GM19324 (cell line): ENCODE data around the gene CPSF3.

Source experiments
- ATAC-seq: cut with Tn5 transposase; IDR thresholded peaks from one replicate; pipeline ENCODE4 v1.9.1; 2021; ENCODE audit warnings: mild to moderate bottlenecking, moderate library complexity; ENCODE audit not compliant: unreplicated experiment, low FRiP score

CPSF3 gene

DNA sequence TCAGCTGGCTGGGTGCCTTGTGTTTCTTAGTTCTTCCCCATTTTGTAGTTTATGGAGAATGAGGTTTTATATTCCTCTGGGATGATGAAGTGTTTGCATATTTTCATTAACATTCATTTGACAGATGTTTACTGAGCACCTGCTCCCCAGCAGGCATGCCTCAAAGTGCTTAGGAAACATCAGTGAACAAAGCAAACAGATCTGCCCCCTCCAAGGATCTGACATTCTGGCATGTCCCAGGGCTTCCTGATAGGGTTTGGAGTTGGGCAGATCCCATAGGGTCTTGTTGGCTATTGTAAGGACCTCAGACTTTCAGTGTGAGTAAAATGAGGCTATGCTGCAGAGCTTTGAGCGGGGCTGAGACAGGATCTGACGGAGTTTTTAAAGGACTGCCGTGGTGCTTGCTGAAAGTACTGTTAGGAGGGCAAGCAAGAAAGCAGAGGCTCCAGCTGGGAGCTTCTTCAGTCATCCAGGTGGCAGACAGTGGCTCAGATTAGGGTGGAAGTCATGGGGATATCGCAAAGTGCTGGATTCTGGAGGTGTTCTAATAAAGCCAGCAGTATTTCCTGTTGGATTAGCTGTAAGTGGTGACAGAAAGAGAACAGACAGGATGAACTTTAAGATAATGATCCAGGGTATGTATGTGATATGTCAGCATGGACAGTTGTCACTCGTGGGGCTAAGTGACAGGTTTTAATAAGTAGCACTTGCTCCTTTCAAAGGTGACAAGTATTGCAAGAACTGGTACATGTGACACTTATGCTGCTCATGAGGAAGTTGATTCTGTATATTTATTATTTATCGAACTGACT, 39.6 kb downstream of the CPSF3 start:
- no peak for ATAC-seq

DNA sequence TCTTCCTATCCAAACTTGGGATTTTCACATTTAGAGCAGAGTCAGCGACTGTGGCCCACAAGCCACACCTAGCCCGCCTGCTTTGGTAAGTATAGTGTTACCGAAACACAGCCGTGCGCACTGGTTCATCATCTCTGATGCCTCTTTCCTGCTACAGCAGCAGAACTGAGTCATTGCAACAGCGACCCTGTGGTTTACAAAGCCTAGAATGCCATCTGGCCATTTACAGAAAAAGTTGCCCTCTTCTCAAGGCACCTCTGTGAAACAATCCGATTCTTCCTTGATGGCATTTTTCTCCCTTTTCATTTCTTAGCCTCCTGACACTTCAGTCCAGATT, 40.2 kb downstream of the CPSF3 start:
- no peak for ATAC-seq

DNA sequence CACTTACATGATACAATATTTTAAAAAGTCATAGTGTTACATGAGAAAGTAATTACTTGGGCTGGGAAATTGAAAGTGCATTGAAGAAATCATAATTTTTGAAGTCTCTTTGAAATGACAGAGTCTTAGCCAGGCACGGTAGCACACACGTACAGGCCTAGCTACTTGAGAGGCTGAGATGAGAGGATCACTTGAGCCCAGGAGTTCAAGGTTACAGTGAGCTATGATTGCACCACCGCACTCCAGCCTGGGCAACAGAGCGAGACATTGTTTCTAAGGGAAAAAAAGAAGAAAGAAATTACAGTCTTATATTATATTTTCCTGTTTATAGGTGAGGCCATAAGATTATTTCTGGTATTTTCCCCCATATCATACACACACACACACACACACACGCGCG, 41.7 kb downstream of the CPSF3 start:
- no peak for ATAC-seq

DNA sequence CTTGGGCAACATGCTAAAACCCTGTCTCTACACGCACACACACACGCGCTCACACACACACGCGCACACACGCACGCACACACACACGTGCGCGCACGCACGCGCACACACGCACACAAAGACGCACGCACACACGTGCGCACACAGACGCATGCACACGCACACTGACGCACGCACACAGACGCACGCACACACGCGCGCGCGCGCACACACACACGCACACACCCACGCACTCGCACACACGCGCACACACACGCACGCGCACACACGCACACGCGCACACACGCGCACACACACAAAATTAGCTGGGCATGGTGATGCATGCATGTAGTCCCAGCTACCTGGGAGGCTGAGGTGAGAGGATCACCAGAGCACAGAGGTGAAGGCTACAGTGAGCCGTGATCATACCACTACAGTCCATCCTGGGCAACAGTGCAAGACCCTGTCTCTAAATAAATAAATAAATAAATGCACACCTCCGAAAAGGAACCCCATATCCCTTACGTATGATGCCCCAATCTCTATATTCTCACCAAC, 42.8 kb downstream of the CPSF3 start:
- no peak for ATAC-seq

DNA sequence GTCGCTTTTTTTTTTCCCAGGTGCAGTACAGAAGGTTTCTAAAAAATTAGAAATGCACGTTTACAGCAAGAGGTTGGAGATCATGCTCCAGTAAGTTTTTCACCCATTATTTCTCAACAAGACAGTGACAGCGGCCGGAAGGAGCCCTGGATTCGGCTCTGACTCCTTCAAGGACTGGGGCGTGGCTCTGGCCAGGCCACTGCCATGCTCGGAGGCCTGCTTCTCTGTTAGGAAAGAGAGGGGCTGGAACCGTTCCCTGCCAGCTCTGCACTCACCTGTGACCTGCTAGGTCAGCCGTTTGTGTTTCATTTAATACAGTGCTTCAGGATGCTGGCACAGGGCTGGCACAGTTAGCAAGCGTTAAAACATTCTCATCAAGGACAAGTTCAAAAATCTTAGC, 44.2 kb downstream of the CPSF3 start:
- ATAC-seq: no peak

DNA sequence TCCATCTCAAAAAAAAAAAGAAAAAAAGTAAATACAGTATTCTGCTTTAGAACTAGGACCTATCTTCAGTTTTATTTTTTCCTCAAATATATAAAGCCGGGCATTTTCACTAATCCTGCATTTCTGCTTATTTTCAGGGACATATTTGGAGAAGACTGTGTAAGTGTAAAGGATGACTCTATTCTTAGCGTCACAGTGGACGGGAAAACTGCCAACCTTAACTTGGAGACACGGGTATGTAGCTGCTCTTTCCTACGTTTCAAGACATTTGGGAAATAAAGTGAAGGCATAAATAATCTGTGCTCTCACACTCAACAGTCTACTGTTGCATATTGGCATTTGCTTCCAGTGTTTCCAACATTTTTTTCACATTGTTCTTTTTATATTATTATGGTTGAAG, 47.8 kb downstream of the CPSF3 start:
- no peak for ATAC-seq

DNA sequence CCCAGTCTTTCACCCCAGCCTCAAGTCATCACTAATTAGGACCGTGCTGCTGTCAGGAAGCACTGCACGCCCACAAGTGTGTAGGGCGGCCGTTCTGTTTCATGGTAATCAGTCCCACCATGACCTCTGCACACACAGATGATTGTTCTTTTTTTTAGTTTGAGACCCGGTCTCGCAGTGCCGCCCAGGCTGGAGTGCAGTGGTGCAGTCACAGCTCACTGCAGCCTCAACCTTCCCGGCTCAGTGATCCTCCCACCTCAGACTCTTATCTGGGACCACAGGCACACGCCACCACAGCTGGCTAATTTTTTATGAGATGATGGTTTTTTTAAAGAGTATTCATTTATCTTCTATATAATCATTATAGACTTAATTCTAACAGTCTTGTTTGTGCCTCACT, 49.1 kb downstream of the CPSF3 start:
- no peak for ATAC-seq

DNA sequence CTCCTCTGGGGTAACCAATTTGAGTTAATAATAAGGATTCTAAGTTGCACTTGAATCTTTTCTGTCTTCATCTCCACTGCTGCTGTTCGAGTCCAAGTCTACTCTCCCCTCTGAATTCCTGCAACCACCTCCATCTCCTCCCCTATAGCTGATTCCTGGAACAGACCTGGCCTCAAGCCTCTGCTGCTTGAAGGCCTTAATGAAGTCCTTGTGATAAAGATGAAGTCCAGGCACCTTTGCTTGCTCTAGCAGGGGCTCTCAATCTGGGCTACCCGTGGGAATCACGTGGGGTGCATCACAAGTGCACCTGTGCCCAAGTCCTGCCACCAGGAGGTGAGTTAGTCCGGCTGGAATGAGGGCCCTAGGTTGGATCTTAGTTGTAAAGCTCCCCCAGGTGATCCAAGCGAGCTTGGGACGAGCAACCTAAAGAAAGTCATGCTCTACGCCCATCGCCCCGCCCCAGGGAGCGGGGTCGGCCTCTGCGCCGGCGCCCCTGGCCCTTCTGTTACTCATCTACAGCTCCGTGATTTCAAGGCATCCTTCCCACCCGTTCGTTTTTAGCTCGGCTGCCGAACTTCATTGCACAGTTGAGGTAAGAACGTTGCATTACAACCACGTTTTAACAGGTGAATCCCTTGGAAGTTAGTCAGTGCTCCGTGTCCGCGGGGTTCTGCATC, 50.0 kb downstream of the CPSF3 start:
- no peak for ATAC-seq

DNA sequence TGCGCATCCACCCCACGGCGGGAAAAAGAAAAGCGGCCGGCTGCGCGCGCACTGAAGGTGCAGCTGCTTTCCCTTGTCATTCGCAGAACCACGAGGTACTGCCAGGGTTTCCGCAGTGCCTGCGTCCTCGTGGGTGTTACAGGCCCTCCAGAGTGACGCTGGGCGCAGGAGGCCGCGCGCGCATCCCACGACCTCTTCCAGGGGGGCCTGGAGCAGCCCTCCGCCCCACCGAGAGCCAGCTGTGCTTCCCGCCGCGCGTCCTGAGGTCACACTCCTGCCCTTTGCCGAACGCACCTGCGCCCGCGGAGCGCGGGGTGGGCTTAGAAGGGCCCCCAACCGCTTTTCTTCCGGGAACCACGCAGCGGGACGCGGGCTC, 50.5 kb downstream of the CPSF3 start:
- ATAC-seq: peak; percentile 5

DNA sequence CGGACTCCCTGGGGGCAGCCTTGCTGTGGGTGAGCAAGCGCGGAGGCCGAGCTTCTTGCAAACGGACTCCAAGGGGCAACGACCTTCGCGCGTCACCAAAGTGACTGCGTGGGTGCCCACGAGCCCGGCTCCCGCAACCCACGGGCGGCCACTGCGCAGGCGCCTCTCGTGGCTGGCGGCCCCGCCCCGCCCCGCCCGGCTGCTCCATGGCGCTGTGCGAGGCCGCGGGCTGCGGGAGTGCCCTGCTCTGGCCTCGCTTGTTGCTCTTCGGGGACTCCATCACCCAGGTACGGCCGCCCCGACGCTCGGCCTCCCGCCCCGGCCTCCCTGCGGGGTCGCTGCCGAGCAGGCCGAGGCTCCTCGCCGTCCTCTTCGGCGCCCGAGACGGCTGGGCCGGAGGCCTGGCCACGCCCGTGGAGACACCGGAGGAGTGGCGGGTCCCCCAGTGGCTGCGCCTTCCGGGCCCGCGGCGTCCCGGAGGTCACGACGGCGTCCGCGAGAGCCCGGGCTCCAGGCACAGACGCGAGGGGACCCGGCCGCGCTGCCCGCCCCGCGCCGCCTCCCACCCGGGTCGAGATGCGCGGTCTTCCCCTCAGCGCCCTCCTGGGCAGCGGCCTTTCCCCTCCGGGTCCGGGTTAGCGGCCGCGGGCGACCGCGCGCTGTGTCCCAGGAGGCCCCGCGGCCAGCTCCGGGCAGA, 51.1 kb downstream of the CPSF3 start, which contains the start of gene IAH1:
IAH1 (plus strand) TSS at position 191 of the 697 bp plus-strand sequence; CDS start at position 207, 16 bp downstream.
- peak; percentile 82 for ATAC-seq

DNA sequence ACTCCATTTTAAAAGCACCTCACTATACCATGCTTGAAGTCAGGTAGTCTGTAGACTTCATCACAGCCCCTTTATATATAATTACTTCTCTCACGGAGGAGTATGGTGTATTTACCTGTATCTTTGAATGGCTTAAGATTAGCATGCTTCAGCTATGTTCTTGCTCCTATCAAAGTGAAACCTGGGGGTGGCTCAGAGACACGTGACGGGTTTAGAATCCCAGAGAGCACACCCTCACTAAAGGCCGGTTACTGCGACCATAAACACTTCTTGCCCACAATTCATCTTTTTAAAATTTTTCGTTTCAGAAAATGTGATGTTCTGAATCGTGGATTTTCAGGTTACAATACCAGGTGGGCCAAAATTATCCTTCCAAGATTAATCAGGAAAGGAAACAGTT, 54.5 kb downstream of the CPSF3 start:
- ATAC-seq: no peak

DNA sequence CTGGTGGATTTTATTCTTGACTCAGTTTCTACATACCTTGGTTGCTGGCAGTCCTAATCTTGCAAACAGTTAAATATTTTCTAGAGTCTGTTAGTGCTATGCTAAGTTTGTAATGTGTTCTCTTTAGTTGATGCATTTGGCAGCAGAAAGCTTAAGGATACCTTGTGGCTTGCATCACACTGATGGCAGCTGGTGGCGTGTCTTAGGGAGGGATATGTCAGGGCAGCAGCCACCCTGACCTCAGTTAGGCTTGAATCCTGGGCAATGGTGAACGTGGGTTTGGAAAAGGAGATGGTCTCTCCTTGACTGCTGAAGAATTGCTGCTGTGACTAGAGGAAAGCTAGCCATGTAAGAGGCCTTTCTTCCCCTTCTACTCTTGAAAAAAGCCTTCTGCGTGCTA, 55.1 kb downstream of the CPSF3 start:
- ATAC-seq: no peak

DNA sequence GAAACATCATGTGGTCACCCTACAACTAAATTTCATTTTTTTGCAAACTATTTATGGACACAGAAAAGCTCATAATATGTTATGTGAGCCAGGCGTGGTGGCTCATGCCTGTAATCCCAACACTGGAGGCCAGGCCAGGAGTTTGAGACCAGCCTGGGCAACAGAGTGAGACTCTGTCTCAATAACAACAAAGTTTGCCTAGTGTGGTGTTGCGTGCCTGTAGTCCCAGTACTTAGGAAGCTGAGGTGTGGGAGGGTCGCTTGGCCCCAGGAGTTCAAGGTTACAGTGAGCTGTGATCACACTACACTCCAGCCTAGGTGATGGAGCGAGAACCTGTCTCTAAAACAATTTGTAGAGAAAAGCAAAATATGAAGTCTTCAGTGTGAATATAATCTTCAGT, 56.7 kb downstream of the CPSF3 start:
- no peak for ATAC-seq

DNA sequence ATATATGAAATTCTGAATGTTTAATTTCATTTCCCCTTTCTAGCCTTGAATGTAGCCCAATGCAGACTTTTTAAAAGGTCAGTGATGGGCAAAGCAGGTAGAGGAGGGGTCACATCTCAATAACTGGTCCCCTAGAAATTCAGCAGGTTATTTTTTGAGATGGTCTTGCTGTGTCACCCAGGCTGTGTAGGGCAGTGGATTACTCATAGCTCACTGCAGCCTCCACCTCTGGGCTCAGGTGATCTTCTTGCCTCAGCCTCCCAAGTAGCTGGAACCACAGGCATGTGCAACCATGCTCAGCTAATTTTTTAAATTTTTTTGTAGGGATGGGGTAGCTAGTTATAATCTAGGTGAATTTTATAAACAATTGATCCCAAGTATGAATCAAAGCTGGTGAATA, 59.7 kb downstream of the CPSF3 start:
- no peak for ATAC-seq

DNA sequence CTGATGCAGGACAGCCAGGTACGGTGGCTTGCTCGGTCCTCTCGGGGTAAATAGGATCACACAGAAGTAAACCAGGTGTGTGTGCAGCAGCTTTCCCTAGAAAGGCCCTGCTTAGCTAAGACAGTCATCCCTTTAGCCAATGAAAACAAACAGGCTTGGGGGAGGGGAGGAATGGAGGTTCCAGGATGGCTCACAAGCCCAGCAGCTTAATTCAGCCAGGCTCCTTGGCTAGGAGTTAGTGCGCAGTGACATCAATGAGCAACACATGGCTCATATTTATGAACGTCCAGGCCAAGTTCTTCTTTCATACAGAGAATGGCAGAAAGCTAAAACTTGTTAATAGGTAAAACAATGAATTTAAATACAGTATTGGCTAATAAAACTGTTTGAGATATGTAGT, 61.1 kb downstream of the CPSF3 start:
- ATAC-seq: no peak

DNA sequence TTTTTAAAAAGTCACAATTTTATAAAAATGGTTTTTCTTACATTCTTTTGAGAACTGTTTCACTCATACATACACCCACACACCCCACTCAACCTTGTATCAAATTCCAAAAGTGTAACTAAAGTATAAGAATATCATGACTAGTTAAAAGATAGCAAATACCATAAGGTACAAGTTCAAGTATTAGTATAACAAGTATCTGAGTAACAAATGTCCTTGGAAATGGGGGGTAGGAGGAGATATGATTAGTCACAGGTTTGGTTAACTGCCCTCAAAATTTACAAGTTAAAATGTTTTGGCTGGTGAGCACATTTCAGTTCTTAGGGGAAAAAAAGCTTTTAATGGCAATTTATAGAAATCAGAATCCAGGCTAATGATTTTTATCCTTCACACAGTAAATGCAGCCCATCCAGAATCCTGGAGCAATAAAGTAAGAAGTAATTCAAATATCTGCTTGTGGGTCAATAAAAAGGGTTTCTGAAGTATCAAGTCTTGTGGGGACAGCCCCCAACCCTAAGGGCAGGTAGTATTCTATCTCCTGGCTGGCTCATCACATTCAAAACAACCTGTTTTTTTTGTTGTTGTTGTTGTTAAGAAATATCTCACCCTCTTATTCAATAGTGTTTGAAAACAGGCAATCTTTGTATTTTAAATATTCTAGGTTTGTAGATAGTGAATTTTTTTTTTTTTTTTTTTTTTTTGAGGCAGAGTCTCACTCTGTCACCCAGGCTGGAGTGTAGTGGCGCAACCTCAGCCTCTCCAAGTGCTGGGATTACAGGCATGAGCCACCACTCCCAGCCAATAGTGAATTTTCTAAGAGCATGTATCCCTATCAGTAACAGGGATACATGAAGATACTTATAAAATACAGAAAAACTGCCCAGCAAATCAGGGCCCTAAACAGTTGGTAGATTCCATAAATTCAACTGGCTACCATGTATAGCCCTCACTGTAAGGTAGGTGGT, 65.4 kb downstream of the CPSF3 start:
- no peak for ATAC-seq

DNA sequence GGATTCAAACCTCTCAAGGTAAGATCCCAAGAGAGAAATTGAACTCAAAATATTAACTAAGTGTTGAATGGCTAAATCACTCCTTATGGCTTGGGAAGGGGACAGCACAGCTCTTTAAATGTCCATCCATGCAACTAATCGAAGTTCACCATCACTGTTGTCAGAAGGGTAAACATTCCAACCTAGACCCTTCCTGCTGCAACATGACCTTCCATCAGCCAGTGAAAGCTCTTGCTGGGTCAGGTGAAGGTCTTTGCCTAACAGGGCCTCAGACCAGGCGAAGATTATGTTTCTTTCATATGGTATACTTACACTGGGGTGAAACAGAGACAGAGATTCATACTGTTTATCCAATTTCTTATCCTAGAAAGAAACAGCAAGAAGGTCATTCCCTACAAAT, 67.3 kb downstream of the CPSF3 start:
- no peak for ATAC-seq

DNA sequence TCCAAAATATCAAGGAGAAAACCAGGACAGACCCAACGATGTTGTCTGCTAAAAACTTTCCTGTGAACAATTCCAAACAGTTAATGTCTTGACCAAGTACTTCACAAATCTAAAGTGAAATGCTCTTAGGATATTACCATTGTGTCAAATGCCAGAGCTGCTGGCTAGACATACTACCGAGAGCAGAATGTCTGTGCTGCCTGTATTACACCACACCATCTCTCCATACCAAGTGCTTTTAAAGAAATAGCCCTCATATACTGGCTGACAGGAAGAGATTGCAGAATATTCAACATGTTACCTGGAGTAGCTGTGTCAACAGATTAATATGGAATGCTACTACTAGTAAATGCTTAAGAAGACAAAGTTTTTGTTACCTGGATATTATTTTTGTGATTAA, 69.5 kb downstream of the CPSF3 start:
- ATAC-seq: no peak

DNA sequence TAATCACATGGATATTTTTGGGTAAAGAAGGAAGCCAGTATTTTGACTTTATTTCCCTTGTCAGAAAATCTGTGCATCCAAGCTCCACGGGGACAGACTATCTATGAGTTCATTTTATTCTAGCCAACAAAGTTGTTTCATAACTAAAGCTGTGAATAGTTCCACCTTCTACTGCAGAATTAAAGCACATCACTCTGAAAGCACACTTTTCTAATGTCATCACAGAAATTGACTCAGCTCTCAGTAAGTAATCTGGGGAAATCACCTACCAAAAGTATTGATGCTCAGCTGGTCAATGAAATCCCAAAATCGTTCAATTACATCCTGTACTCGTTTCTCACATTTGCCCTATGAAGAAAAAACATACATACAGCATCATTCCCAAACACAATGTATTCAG, 70.0 kb downstream of the CPSF3 start:
- no peak for ATAC-seq

DNA sequence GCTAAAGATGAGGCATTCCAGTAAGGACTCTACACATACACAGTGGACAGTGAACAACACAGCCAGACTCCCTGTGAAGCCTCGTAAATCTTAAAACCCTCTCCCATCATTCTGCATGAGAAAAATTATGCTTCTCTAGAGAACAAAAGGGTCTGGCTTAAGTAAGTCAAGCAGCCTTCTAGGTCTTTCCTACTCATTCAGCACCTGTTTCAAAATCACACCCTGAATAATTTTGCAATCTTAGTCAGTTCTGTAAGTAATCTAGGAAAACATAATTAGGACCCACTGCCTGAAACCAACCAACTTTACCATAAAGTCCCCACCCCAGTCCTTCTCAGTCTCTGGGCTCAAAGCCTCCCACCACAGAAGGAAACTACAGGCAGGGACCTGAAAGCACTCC, 70.6 kb downstream of the CPSF3 start:
- no peak for ATAC-seq
